DOHH2 (cell line): ENCODE results near the gene ZBTB5.

ENCODE experiments used
- H3F3A ChIP-seq: fragments of 200-600 bp; sonication (generic), shearing (Covaris generic); 2 replicates; pipeline ENCODE4 v1.6.0; 2016; ENCODE audit warnings: antibody characterized with exemption, mild to moderate bottlenecking; ENCODE audit not compliant: control insufficient read depth, insufficient read depth
- H3K27ac ChIP-seq: fragments of 200-600 bp; sonication (generic); 2 replicates; pipeline ENCODE4 v1.5.1; 2014; ENCODE audit warnings: low read depth, mild to moderate bottlenecking, low read length, moderate library complexity
- H3K27me3 ChIP-seq: fragments of 200-600 bp; sonication (generic); 2 replicates; pipeline ENCODE4 v1.6.1; 2014; ENCODE audit warnings: mild to moderate bottlenecking, low read length, mixed read lengths; ENCODE audit not compliant: control insufficient read depth
- H3K36me3 ChIP-seq: fragments of 200-600 bp; sonication (generic); 2 replicates; pipeline ENCODE4 v1.6.1; 2014; ENCODE audit warnings: mild to moderate bottlenecking, low read length, moderate library complexity, mixed read lengths; ENCODE audit not compliant: control insufficient read depth
- H3K4me1 ChIP-seq: fragments of 200-600 bp; sonication (generic); 2 replicates; pipeline ENCODE4 v1.6.1; 2014; ENCODE audit warnings: mild to moderate bottlenecking, low read length, mixed read lengths; ENCODE audit not compliant: control insufficient read depth
- H3K4me2 ChIP-seq: fragments of 200-600 bp; sonication (generic); 2 replicates; pipeline ENCODE4 v1.6.0; 2014; ENCODE audit warnings: mild to moderate bottlenecking, low read length, moderate library complexity
- H3K4me3 ChIP-seq: fragments of 200-600 bp; sonication (generic); 2 replicates; pipeline ENCODE4 v1.5.1; 2014; ENCODE audit warnings: mild to moderate bottlenecking, low read length, mixed read lengths
- H3K79me2 ChIP-seq: fragments of 200-600 bp; sonication (generic); 2 replicates; pipeline ENCODE4 v1.6.1; 2014; ENCODE audit warnings: mild to moderate bottlenecking, low read length, mixed read lengths; ENCODE audit not compliant: control insufficient read depth
- H3K9me2 ChIP-seq: fragments of 200-600 bp; sonication (generic); replicated peaks from 2 replicates; pipeline ENCODE4 v1.6.1; 2014; ENCODE audit warnings: mild to moderate bottlenecking, low read length, mixed read lengths; ENCODE audit not compliant: control insufficient read depth
- H3K9me3 ChIP-seq: fragments of 200-600 bp; sonication (generic); 2 replicates; pipeline ENCODE4 v1.6.1; 2014; ENCODE audit warnings: antibody characterized with exemption, low read length, mixed read lengths; ENCODE audit not compliant: control insufficient read depth, insufficient read depth
- H4K20me1 ChIP-seq: fragments of 200-600 bp; sonication (generic); 2 replicates; pipeline ENCODE4 v1.6.0; 2014; ENCODE audit warnings: low read depth, mild to moderate bottlenecking, antibody characterized with exemption, low read length, moderate library complexity; ENCODE audit not compliant: control insufficient read depth, insufficient read depth
- CTCF ChIP-seq: fragments of 200-600 bp; sonication (generic); IDR thresholded peaks from one replicate; pipeline ENCODE4 v1.5.1; 2014; ENCODE audit warnings: antibody characterized with exemption, mild to moderate bottlenecking, low read depth, low read length; ENCODE audit not compliant: poor library complexity, severe bottlenecking
- EZH2phosphoT487 ChIP-seq: fragments of 200-600 bp; sonication (generic); IDR thresholded peaks from 2 replicates; pipeline ENCODE4 v1.6.1; 2017; ENCODE audit warnings: borderline replicate concordance, mild to moderate bottlenecking, antibody characterized with exemption, low read length, moderate library complexity, mixed read lengths

ZBTB5 gene

GRCh38 chr9:37495571-37495970, 30.3 kb upstream of the ZBTB5 start:
- TF ChIP-seq CTCF (no peak), EZH2phosphoT487 (no peak)
- H3K9me3 ChIP-seq: no peaks in the 10 kb centered on the region
- no peaks in the 10 kb centered on the region for H3F3A ChIP-seq
- no peaks in the 10 kb centered on the region for H3K4me1 ChIP-seq
- peaks cover 8% of the 10 kb centered on the region; the same call in 1 of the 2 replicates for H3K79me2 ChIP-seq
- H3K4me2 ChIP-seq: no peak overlapping the region
- H3K27me3 ChIP-seq: no peaks in the 10 kb centered on the region
- no peaks in the 10 kb centered on the region for H3K9me2 ChIP-seq
- H3K27ac ChIP-seq: no peak overlapping the region
- no peak overlapping the region for H3K4me3 ChIP-seq
- H4K20me1 ChIP-seq: 0 out of 2 replicates have a peak, but pooled peaks cover 2% of the 10 kb centered on the region
- peaks cover 93% of the 10 kb centered on the region for H3K36me3 ChIP-seq

- no peaks in the 10 kb centered on the region for H3K27me3 ChIP-seq
- TF ChIP-seq EZH2phosphoT487 (no peak), CTCF (no peak)
- no peak overlapping the region for H3K4me3 ChIP-seq
- H3K9me2 ChIP-seq: no peaks in the 10 kb centered on the region
- H3K36me3 ChIP-seq: peaks cover 93% of the 10 kb centered on the region
- H3K4me1 ChIP-seq: peaks cover 22% of the 10 kb centered on the region
- H4K20me1 ChIP-seq: no peaks in the 10 kb centered on the region
- no peak overlapping the region for H3K27ac ChIP-seq
- peaks cover 28% of the 10 kb centered on the region for H3K79me2 ChIP-seq
- H3K9me3 ChIP-seq: no peaks in the 10 kb centered on the region
- no peak overlapping the region for H3K4me2 ChIP-seq
- no peaks in the 10 kb centered on the region for H3F3A ChIP-seq
These were observed 26.7 kb upstream of the ZBTB5 start for GRCh38 chr9:37491939-37492338.

GRCh38 chr9:37486616-37487548, 21.6 kb upstream of the ZBTB5 start:
- no peaks in the 10 kb centered on the region for H4K20me1 ChIP-seq
- H3K9me3 ChIP-seq: no peaks in the 10 kb centered on the region
- peaks cover 35% of the 10 kb centered on the region for H3K4me1 ChIP-seq
- peaks cover 56% of the 10 kb centered on the region for H3K36me3 ChIP-seq
- H3K79me2 ChIP-seq: peaks cover 34% of the 10 kb centered on the region
- no peaks in the 10 kb centered on the region for H3K27me3 ChIP-seq
- H3K27ac ChIP-seq: peak overlapping the region; percentile 45
- peak overlapping the region; percentile 92 for H3K4me3 ChIP-seq
- TF ChIP-seq CTCF: no peak
- TF ChIP-seq EZH2phosphoT487: no peak
- no peaks in the 10 kb centered on the region for H3F3A ChIP-seq
- H3K9me2 ChIP-seq: no peaks in the 10 kb centered on the region
- peak overlapping the region; percentile 94 for H3K4me2 ChIP-seq
